D721Med (cell line): ENCODE data around the gene THPO.
A peak's percentile ranks its signal among the peaks of the same experiment; 100 is the strongest.

ENCODE experiments used
- DNase-seq: peaks from one replicate; pipeline ENCODE4 v3.0.0; 2011; ENCODE audit warnings: low spot score; ENCODE audit not compliant: insufficient read length
- FAIRE-seq: peaks from 2 replicates; lab custom pipeline; 2011; peaks lifted over from hg19 to GRCh38; lab: Jason Lieb, UNC
- TF ChIP-seq, protein P1 (sequence below): IDR thresholded peaks from 2 replicates; pipeline ENCODE4 v1.5.1; 2012; ENCODE audit warnings: mild to moderate bottlenecking, control low read depth; ENCODE audit not compliant: insufficient read depth; ENCODE audit errors: missing control alignments

The THPO gene

DNA sequence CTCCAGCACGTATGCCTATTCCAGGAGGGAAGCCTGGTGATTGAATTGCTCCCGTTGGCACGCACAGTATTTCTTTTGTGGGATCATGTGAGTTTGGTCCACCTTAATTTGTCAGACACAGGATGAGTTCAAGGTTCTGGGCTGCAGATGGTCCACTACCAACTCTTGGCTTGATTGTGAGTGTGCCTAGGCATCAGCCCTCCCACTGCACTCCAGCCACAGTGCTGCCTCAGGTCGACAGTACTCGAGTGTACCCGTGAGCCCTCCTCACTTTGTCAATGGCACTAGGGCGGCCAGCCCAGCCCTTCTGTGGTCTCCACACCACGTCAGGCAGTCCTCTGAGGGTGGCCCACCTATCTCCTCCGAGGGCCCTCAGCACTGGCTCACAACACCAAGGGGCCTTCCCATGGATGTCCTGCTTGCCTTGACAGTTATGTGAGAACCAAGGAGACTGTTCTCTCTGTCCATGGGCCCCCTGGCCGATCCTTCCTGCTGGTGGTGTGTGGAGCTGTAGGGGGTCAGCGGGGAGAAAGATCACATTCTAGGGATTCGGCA lies 32.0 kb upstream of the THPO start:
- TF ChIP-seq, protein P1, sequence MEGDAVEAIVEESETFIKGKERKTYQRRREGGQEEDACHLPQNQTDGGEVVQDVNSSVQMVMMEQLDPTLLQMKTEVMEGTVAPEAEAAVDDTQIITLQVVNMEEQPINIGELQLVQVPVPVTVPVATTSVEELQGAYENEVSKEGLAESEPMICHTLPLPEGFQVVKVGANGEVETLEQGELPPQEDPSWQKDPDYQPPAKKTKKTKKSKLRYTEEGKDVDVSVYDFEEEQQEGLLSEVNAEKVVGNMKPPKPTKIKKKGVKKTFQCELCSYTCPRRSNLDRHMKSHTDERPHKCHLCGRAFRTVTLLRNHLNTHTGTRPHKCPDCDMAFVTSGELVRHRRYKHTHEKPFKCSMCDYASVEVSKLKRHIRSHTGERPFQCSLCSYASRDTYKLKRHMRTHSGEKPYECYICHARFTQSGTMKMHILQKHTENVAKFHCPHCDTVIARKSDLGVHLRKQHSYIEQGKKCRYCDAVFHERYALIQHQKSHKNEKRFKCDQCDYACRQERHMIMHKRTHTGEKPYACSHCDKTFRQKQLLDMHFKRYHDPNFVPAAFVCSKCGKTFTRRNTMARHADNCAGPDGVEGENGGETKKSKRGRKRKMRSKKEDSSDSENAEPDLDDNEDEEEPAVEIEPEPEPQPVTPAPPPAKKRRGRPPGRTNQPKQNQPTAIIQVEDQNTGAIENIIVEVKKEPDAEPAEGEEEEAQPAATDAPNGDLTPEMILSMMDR = no peak
- no peak for DNase-seq
- no peak for FAIRE-seq

DNA sequence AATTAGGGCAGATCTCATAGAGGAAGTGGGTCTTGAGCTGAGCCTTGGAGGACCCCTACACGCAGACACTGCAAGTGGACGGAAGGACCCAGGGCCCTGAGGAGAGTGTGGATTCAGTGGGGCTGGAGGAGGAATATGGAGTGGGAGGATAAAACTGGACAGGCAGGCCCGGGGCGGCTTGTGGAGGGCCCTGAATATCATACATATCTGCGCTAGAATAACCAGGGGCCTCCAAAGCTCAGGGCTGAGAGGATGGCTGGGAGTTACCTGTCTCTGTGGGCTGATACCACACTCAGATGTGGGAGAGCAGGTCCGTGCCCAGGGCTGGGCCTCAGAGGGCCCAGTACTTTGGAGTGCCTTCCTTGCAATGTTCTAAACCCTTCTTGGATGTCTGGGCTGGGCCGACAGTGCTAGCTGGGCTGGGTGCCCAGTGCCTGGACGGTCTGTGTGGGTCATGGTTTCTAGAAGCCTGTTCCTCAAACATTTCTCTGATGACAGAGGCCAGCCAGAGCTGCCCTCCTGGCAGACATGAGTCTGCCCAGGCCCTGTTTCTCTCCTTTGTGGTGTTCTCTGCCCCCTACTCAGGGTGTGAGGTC lies 31.4 kb upstream of the THPO start:
- no peak for FAIRE-seq
- TF ChIP-seq, protein P1 = no peak
- DNase-seq = no peak

DNA sequence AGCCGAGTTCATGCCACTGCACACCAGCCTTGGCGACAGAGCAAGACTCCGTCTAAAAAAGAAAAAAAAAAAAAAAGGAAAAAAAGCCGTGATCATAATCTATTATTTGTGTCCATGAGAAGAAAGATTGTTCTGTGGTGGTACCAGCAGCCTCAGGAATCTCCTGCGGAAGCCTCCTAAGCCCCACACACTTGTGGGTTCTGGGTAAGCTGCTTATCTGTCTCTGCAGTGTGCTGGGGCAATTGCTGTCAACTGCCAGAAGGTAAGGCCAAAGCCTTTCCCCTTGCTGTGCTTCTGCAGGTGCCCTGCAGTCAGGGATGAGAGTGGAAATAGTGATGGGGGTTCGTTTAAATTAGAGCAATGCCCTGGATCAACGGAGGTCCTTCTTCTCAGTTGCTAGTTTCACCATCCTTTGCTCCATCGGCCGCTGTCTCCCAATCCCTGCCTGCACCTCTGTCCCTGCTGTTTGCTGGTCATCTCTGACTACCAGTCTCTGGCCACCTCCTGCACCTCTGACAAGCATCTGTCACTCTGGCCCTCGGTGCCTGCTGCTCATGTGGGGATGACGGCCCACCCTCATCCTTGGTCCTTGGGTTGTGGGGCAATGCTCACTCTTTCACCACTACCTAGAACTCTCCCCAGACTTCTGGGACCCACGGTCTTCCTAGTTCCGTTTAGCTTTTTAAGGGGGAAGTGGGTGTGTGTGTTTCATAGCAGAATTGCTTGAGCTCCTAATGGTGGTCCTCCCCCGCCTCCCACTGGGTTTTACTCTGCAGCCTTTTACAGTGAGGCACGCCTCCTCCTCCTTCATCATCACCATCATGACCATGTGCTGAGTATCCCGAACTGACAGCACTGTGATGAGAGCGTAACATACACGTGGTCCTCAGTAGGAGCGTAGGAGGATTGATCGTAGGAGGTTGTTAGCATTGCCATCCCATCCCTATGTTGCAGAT lies 27.3 kb upstream of the THPO start:
- FAIRE-seq = peak; percentile 73
- peak; percentile 46 for DNase-seq
- TF ChIP-seq, protein P1 = no peak

DNA sequence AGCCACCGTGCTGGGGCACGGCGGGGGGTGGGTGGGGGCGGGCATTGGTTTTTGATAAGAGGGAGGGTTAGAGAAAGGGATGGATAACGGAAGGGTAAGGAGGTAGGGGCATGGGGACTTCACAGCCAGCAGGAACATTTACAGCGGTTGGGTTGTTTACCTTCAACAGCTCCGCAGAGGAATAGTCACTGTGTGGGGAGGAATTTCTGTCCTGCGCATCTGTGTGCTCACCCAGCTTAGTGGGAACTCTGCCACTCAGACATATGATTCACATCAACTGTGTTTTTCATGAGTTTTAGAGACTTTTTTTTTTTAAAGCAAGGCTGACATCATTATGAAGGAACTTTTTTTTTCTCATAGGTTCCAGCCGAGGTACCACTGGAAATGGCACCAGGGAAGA lies 21.4 kb upstream of the THPO start:
- FAIRE-seq (no peak), DNase-seq (no peak)
- TF ChIP-seq, protein P1 = no peak

DNA sequence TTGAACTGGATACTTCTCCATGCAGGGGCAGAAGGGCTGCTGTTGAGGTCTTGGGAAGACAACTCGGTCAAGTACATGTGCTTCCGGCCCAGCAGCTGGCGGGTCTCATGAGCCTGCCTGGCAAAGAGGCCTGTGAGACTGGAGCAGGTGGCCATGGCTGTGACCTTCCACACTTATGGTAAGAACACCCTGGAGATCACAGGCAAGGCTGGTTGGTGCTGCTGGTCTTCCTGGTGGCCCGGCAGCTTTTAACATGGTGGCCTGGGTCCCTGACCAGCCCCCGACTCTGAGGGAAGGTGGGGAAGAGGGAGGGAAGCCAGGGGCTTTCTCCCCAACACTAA lies 17.3 kb upstream of the THPO start:
- TF ChIP-seq, protein P1 = no peak
- DNase-seq = no peak
- FAIRE-seq = no peak

DNA sequence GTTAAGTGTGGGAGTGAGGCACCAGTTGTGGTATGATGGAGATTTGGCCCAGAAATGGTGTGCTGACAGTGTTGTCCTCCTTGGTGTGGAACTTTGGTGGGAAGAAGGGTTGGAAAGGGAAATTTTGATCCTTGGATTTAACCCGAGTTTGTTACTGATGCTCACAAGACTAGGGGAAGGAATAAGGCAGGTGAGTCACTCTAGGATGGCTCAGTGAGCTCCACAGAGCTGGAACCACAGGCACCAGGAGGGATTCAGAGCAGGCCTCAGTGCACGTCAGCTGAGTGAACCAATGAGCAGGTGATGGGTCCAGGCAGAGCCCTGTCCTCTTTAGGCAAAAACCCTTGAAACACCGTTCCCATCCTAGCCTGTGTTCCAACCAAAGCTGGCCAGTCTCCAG lies 13.3 kb upstream of the THPO start:
- TF ChIP-seq, protein P1 = no peak
- DNase-seq (no peak), FAIRE-seq (no peak)
